Tibial nerve (tissue), 4 donors: ENCODE results near the gene FLRT1.

Experiments
- CTCF ChIP-seq, 5 experiments: fragments of 200-600 bp in 3 of 5; fragments of 450-650 bp in 2 of 5; sonication (generic) in 3 of 5; IDR thresholded peaks; one replicate each; pipeline ENCODE4 v1.5.1; 2016 to 2019; ENCODE audit warnings: antibody characterized with exemption in 5 of 5, mild to moderate bottlenecking in 3 of 5, moderate library complexity in 2 of 5
- EP300 ChIP-seq, 2 donors: sonication (generic); formaldehyde crosslinking; IDR thresholded peaks; one replicate each; pipeline ENCODE4 v1.6.1; 2017; ENCODE audit warnings: antibody characterized with exemption in 2 of 2, mild to moderate bottlenecking in 1 of 2
- POLR2A ChIP-seq, 2 donors: fragments of 450-650 bp; IDR thresholded peaks; one replicate each; pipeline ENCODE4 v1.6.1; 2017; ENCODE audit warnings: antibody characterized with exemption in 2 of 2, mild to moderate bottlenecking in 2 of 2, moderate library complexity in 2 of 2

- no peak for TF ChIP-seq POLR2A (IDR thresholded peaks at IDR 0.05)
- no peak for TF ChIP-seq CTCF (IDR thresholded peaks at IDR 0.05)
- no peak for TF ChIP-seq EP300 (IDR thresholded peaks at IDR 0.05)
These were observed 41.7 kb upstream of the FLRT1 start for GRCh38 chr11:63993993-63994392.
